ENCODE measurements around the gene C8B.

The C8B gene

GRCh38 chr1:56929492-56929891 lies 36.3 kb downstream of the C8B start:
- no peak for DNase-seq

DNA sequence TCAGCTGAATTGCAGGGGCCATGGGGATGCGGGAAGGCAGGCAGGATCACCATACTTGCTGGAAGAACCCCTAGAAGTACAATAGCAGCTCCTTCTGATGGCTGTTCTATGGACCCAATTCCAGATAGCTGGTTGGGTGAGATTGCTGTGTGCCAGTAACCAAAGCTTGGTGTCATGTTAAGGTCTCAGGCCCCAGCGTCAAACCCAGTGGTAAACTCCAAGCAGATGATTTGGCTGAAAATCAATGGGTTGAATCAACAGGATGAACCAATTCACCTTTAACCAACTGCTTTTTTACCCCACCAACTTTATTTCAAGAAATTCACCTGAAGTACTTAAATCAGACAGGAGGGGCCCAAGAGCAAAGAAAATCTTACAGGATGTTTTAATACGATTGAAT lies 37.8 kb downstream of the C8B start:
- DNase-seq, result no peak

- no peak for DNase-seq
These were observed 38.6 kb downstream of the C8B start for GRCh38 chr1:56927171-56927570.

DNA sequence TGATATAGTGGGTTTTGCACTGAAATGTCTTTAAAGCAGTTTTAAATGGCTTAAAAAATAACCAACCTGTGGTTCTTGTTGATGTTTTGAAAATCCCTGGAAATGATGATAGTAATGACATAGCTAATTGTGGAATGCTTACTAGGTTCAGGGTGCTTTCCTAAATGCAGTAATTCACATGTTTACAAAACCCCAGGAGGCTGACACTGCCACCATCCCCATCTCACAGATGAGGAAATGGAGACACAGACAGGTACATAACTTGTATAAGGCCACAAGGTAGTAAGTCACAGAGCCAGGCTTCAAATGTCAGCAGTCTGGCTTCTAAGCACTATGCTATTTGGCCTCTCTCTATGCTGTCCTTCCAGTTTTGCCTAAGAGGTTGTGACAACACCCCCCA lies 40.6 kb downstream of the C8B start:
- DNase-seq, result no peak

DNA sequence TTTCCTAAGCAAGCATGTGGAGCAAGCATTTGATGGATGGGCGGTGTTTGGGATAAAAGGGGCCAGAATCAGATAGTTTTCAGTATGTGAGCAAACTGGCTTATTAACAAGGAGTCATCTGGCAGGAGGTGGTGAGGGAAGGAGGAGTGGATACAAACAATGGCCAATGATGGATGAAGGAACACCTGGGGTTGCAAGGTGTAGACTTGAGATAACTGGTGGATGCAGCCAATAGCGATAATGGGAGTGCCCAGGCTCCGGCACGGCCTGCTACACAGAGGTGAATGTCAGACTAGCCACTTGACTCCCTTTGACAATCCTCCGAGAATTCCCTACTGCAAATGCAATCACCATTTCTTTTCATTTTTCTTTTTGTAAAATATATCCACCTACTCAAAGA lies 41.7 kb downstream of the C8B start:
- DNase-seq, result no peak

- no peak for DNase-seq
These were observed 42.6 kb downstream of the C8B start for GRCh38 chr1:56923201-56923600.

DNA sequence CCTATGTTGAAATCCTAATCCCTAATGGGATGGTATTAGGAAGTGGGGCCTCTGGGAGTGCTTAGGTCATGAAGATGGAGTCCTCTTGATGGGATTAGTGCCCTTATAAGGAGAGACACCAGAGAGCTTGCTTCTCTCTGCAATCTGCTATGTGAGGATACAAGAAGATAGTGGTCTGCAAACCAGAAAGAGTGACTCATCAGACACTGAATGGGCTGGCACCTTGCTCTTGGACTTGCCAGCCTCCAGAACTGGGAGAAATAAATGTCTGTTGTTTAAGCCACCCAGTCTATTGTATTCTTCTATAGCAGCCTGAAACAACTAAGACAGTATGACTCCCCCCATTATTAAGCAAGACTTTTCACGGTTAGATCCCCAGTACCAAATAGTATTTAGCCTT lies 43.3 kb downstream of the C8B start:
- DNase-seq, result no peak

- DNase-seq, result no peak
These were observed 43.7 kb downstream of the C8B start for GRCh38 chr1:56922070-56922469.

DNA sequence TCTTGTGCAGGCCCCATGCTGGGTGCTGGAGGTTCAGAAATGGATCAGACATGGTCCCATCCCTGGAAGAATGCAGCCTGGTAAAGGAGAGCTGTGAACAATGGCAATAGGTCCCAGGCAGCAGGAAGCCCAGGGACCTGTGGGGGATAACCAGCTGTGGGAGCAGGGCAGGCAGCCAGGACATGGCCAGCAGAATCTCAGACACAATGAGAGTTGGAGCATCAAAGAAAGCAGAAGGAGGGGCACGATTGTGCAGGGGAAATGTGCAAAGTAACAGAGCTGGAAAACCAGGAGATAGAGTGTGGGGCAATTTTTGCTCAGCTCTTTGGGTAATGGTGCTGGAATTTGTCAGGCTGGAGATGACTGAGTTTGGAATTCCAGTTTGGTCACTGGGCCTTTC lies 44.3 kb downstream of the C8B start:
- DNase-seq, result no peak

- no peak for DNase-seq
These were observed 45.2 kb downstream of the C8B start for GRCh38 chr1:56920591-56921001.

GRCh38 chr1:56917356-56917755 lies 48.5 kb downstream of the C8B start:
- DNase-seq, result no peak

DNA sequence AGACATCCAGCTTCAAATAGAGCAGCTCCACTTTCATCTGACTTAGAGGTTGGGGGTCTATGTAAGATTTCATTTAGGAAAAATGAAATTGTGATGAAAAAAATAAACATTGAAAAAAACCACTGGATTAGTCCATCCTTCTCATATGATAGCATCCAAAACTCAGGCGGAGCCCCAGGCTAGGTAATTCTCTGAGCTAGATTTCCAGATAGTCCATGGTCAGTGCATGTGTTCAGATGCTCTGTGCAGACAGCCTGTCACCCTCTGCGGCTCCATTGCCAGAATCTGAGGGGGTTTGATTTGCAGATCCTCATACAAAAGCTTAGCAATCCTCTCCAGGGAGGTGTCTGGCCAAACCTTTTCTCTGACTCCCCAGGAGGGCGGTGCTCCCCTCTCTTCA lies 49.2 kb downstream of the C8B start:
- no peak for DNase-seq

DNA sequence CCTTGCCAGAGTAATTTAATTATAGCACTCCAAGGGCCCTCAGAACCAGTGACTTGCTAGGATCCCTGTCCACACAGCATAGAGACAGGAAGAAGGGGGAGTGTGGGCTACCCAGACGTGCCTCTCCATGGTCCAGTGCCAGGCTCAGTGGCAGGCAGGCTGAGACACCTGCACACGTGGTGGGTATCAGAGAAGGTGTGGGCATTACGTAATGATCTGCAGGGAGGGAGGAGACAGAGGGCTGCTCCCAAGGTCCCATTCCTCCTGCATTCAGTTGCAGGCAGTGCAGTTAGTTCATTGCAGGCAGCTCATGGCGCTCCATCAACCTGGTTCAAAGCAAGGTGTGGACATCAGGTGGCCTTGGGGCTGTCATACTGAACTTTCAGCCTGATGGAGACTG lies 49.9 kb downstream of the C8B start:
- DNase-seq, result no peak

DNA sequence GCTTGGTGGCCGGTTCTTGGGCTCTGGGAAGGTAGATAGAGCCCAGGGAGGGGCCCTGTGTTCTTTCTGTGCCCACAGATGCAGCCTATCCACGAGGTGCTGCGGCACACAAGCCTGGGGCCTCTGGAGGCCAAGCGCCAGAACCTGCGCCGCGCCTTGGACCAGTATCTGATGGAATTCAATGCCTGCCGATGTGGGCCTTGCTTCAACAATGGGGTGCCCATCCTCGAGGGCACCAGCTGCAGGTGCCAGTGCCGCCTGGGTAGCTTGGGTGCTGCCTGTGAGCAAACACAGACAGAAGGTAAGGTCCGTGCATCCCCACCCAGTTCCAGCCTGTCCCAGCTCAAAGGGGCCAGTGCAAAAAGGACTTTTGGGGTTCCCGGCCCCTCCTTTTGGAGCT lies 53.5 kb downstream of the C8B start:
- DNase-seq, result no peak

GRCh38 chr1:56911098-56911938 lies 54.5 kb downstream of the C8B start:
- no peak for DNase-seq

DNA sequence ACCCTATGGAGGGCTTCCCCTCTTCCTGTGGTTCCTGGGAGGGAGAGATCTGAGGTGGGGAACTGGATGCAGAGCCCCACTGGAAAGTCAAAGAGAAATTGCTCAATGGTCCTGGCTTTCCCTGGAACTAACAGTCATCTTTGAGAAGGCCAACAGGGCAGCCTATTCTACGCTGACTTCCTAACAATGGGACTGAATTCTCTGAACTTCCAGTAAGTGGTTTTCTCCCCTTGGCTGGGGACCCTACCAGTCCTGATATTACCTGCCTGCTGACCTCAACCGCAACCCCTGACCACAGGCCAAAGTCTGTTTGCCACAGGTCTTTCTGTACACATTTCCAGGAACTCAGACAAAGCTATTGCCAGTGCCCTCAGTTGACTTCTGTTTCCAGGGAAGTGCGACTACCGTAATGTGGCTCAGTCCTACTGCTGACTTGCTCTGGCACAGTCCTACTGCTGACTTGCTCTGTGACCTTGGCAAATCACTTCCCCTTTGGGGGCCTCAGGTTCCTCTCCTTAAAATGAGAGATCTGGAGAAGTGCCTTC lies 55.3 kb downstream of the C8B start:
- no peak for DNase-seq

DNA sequence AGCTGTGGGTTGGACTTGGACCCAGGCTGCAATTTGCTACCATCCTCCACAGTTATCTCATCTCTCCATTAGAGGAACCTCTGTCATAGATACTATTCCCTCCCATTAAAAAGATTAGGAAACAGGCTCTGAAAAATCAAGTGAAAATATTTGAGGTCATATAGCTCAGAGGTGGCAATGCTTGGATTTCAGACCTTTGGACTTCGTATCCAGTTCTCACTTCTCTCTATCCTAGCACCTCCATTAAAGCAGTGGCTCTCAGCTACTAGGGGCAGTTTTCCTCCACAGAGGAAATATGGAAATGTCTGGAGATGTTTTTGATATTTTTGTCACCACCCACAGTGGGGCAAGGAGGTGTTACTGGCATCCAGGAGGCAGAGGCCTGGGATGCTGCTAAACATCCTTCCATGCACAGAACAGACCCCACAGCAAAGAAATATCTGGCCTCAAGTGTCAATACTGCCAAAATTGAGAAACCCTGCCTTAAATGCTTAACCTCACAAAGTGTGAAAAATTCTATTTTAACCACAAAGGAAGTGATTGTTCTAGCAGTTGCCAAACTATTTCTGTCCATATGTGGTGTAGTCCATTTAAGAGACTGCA lies 57.1 kb downstream of the C8B start:
- no peak for DNase-seq

GRCh38 chr1:56905667-56906066 lies 60.1 kb downstream of the C8B start:
- no peak for DNase-seq

DNA sequence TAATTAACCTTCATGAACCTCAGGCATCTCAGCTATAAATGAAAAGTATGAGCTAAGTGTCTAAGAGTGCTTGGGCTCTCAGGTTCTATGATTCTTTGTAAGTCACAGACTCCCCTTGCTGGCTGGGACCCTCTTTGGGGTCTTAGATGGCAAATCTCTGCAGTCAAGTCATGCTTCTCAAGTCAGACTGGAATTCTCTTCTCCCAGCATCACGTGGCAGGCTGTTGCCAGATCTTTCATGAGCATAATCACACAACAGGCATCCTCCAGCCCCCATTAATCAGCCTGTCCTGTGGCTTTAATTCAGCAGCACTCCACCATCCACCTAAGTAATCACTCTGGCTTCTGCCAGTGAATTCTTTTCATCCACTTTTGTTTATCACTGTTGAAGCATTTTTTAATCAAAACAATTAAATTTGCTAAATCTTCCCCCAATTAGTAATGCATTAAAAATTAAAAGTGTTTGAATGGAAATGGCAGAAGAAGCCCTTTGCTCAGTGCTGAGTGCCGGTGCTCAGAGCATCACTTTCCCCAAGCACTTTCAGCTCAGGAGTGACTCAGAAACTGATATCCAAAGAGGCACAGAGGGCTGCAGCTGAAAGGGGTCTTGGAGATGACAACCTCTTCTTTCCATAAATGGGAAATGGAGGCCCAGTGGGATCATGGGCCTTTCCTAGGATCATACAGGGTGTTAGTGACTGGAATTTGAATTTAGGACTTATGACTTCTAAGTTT lies 61.0 kb downstream of the C8B start:
- DNase-seq, result no peak

DNA sequence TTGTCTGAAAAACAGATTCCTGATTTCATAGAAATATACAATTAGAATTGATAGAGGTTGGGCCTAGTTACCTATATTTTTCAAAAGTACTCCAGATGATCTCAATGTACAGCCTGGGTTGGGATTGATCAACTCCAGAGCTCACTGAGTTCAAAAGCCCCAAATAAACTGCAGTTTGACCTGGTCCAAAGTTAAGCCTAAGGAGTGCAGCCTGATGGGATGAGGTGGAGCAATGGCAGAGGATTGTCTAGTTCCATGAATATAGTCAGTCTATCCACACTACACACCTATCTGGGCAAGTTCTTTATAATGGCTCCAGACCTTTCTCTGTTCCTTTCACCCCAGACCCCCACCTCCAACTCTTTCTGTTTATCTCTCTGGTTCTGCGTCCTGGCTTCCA lies 62.0 kb downstream of the C8B start:
- DNase-seq, result no peak

GRCh38 chr1:56901716-56902115 lies 64.1 kb downstream of the C8B start:
- DNase-seq, result no peak

- DNase-seq, result no peak
These were observed 66.9 kb downstream of the C8B start for GRCh38 chr1:56898879-56899278.

- DNase-seq, result no peak
These were observed 67.8 kb downstream of the C8B start for GRCh38 chr1:56898005-56898373.
